ENCODE data around the gene TMEM271. TPM values are rescaled to one million over a fixed set of nuclear protein-coding genes. Genes with fewer than 3 reads are reported as not detected.

The TMEM271 gene
- total RNA-seq (not detected in 2 replicates), polyA plus RNA-seq (not detected in 2 replicates), polyA minus RNA-seq (not detected in 2 replicates), Bru-seq, nascent RNA (not detected), BruChase-seq, experiment 1, labeled RNA remaining after a 6-hour chase (not detected), BruChase-seq, experiment 2, labeled RNA remaining after a 2-hour chase (not detected)
- not detected in 2 replicates for polyA plus RNA-seq (2011; cell fraction: cytosol; rRNA removed)
- polyA plus RNA-seq (2011; cell fraction: nucleus; rRNA removed): not detected in 2 replicates
- not detected in 2 replicates for polyA plus RNA-seq (2012)
- polyA minus RNA-seq (2011; cell fraction: cytosol; rRNA and poly(A)+ RNA removed): not detected
- polyA minus RNA-seq (2011; cell fraction: nucleus; rRNA and poly(A)+ RNA removed): not detected in 2 replicates
- long read RNA-seq: 0 reads

DNA sequence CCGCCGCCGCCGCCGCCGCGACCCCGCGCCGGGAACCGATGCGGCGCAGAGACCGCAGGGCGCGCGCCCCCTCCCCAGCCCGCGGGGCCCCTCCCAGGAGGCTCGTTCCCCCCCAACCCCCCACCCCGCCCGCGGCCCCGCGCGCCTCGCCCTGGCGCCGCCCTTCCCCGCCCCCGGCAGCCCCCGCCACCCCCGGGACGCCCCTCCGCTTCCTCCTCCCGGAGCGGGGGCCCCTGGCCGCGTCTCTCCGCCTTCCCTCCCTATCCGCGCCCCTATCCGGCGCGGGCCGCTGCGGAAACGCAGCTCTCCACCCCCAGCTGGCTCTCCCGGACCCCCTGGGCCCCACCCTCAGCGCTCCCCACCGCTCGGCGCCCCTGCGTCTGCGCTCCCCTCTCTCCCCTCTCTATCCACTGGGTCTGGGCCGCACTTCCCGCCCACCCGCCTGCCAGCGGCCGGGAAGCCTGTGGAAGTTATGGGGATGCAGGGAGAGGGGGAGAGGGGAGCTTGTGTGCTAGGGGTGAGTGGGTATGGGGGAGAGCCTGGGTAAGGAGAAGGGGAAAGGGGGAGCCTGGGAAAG, at the start of gene TMEM271:
Gene TMEM271, minus strand, starts transcription at position 51 of the 577 bp plus-strand sequence. CDS start 233 bp downstream, outside the sequence.
- no peak within 1 kb of the TSS for H3K9ac ChIP-seq (replicated peaks; ENCODE audit: extremely low read depth, insufficient read depth, low read length)
- H3K27me3 ChIP-seq (ENCODE audit: control insufficient read depth in 2 of 2, insufficient read depth in 2 of 2, low read length in 2 of 2): peaks cover 36 to 51% of the 10 kb centered on the region in 2 experiments
- H4K20me1 ChIP-seq (replicated peaks; ENCODE audit: control insufficient read depth, extremely low read depth, insufficient read depth, low read length): no peaks in the 10 kb centered on the region
- H3K4me1 ChIP-seq (ENCODE audit: control insufficient read depth, extremely low read depth, insufficient read depth, low read length): no peaks in the 10 kb centered on the region
- H3K79me2 ChIP-seq (ENCODE audit: control insufficient read depth, insufficient read depth, low read length): no peaks in the 10 kb centered on the region
- no peak within 1 kb of the TSS for H2AFZ ChIP-seq (ENCODE audit: low read depth, low read length)
- no peaks in the 10 kb centered on the region for H3K36me3 ChIP-seq (ENCODE audit: control insufficient read depth in 2 of 2, extremely low read depth in 1 of 2, insufficient read depth in 2 of 2, low read length in 2 of 2)
- no peaks in the 10 kb centered on the region for H3K9me3 ChIP-seq (replicated peaks; ENCODE audit: control insufficient read depth, insufficient read depth, low read length)
- intact Hi-C loops (cut with micrococcal nuclease) (no loop called here), dilution Hi-C loops (cut with MboI; ENCODE audit: extremely low pct_ligation_motif_present, low sequenced_read_pairs) (no loop called here)
- ChIA-PET POLR2A (no interaction called here), CTCF (no interaction called here)
- BruUV-seq (replicated peaks): no TSS peak
- FAIRE-seq (no peak), DNase-seq (ENCODE audit: low read depth, low spot score) (no peak)
- H3K4me3 ChIP-seq (replicated peaks in 1 of 3; ENCODE audit: insufficient read depth in 1 of 3, low read depth in 1 of 3, low read length in 3 of 3): no peak within 1 kb of the TSS
- H3K27ac ChIP-seq (ENCODE audit: insufficient read depth, low read depth, low read length): no peak within 1 kb of the TSS
- no peak for TF ChIP-seq GATA2 (IDR thresholded peaks at IDR 0.05; ENCODE audit: insufficient read depth, insufficient read length, low read depth, low read length)
- no peak within 1 kb of the TSS for H3K4me2 ChIP-seq (ENCODE audit: insufficient read depth, low read length)
- no peaks in the 10 kb centered on the region for H3K9me1 ChIP-seq (replicated peaks; ENCODE audit: control insufficient read depth, extremely low read depth, insufficient read depth, low read length)

DNA sequence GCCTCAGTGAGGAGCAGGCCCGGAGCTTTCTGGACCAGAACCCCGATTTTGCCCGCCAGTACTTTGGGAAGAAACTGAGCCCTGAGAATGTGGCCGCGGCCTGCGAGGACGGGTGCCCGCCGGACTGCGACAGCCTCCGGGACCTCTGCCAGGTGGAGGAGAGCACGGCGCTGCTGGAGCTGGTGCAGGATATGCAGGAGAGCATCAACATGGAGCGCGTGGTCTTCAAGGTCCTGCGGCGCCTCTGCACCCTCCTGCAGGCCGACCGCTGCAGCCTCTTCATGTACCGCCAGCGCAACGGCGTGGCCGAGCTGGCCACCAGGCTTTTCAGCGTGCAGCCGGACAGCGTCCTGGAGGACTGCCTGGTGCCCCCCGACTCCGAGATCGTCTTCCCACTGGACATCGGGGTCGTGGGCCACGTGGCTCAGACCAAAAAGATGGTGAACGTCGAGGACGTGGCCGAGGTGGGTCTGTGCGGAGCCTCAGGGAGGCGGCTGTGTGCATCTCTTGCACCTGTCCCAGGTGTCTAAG, 49.6 kb upstream of the TMEM271 start:
- CTCF ChIA-PET: interaction anchor here (1.4 kb wide), 1 partner anchor 11 kb away, joined by 3 read pairs; no protein-coding TSS in a partner anchor
- dilution Hi-C loops (cut with MboI; ENCODE audit: extremely low pct_ligation_motif_present, low sequenced_read_pairs): no loop called here

More for the DNA sequence above, 49.6 kb upstream of the TMEM271 start:
- no peaks in the 10 kb centered on the region for H4K20me1 ChIP-seq (replicated peaks; ENCODE audit: control insufficient read depth, extremely low read depth, insufficient read depth, low read length)
- H3K79me2 ChIP-seq (ENCODE audit: control insufficient read depth, insufficient read depth, low read length): no peaks in the 10 kb centered on the region
- POLR2A ChIA-PET: no interaction called here
- H3K4me2 ChIP-seq (ENCODE audit: insufficient read depth, low read length): no peak overlapping the region
- DNase-seq (ENCODE audit: low read depth, low spot score): no peak
- H3K27me3 ChIP-seq (ENCODE audit: control insufficient read depth in 2 of 2, insufficient read depth in 2 of 2, low read length in 2 of 2): no peaks in the 10 kb centered on the region
- no peak overlapping the region for H2AFZ ChIP-seq (ENCODE audit: low read depth, low read length)
- H3K4me3 ChIP-seq (replicated peaks in 1 of 3; ENCODE audit: insufficient read depth in 1 of 3, low read depth in 1 of 3, low read length in 3 of 3): no peak overlapping the region
- TF ChIP-seq MAX (IDR thresholded peaks at IDR 0.05; ENCODE audit: insufficient read depth, insufficient read length): no peak
- no peak for TF ChIP-seq MYC (IDR thresholded peaks at IDR 0.05; ENCODE audit: low read depth, low read length)
- TF ChIP-seq JUN (IDR thresholded peaks at IDR 0.05; ENCODE audit: borderline replicate concordance, insufficient read depth, insufficient read length, low read depth): no peak
- TF ChIP-seq EZH2 (IDR thresholded peaks at IDR 0.05; ENCODE audit: borderline replicate concordance, low read depth, low read length, severe bottlenecking): no peak
- no peak for TF ChIP-seq GATA2 (IDR thresholded peaks at IDR 0.05; ENCODE audit: insufficient read depth, insufficient read length, low read depth, low read length)
- TF ChIP-seq, protein P1, sequence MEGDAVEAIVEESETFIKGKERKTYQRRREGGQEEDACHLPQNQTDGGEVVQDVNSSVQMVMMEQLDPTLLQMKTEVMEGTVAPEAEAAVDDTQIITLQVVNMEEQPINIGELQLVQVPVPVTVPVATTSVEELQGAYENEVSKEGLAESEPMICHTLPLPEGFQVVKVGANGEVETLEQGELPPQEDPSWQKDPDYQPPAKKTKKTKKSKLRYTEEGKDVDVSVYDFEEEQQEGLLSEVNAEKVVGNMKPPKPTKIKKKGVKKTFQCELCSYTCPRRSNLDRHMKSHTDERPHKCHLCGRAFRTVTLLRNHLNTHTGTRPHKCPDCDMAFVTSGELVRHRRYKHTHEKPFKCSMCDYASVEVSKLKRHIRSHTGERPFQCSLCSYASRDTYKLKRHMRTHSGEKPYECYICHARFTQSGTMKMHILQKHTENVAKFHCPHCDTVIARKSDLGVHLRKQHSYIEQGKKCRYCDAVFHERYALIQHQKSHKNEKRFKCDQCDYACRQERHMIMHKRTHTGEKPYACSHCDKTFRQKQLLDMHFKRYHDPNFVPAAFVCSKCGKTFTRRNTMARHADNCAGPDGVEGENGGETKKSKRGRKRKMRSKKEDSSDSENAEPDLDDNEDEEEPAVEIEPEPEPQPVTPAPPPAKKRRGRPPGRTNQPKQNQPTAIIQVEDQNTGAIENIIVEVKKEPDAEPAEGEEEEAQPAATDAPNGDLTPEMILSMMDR (IDR thresholded peaks at IDR 0.05; ENCODE audit: extremely low read depth in 1 of 2, insufficient read depth in 1 of 2, low read depth in 1 of 2, low read length in 2 of 2): no peak
- TF ChIP-seq FOS (IDR thresholded peaks at IDR 0.05; ENCODE audit: borderline replicate concordance, insufficient read depth, low read length): no peak
- TF ChIP-seq POLR2A (IDR thresholded peaks at IDR 0.05; ENCODE audit: low read depth, low read length): no peak
- no peak for TF ChIP-seq POLR2AphosphoS5 (IDR thresholded peaks at IDR 0.05; ENCODE audit: insufficient read depth, low read depth, low read length)
- BruUV-seq (replicated peaks): no TSS peak
- H3K27ac ChIP-seq (ENCODE audit: insufficient read depth, low read depth, low read length): no peak overlapping the region
- H3K36me3 ChIP-seq (ENCODE audit: control insufficient read depth in 2 of 2, extremely low read depth in 1 of 2, insufficient read depth in 2 of 2, low read length in 2 of 2): no peaks in the 10 kb centered on the region
- no peak overlapping the region for H3K9ac ChIP-seq (replicated peaks; ENCODE audit: extremely low read depth, insufficient read depth, low read length)
- no peaks in the 10 kb centered on the region for H3K9me1 ChIP-seq (replicated peaks; ENCODE audit: control insufficient read depth, extremely low read depth, insufficient read depth, low read length)
- intact Hi-C loops (cut with micrococcal nuclease): no loop called here
- no peaks in the 10 kb centered on the region for H3K4me1 ChIP-seq (ENCODE audit: control insufficient read depth, extremely low read depth, insufficient read depth, low read length)
- FAIRE-seq: no peak
- H3K9me3 ChIP-seq (replicated peaks; ENCODE audit: control insufficient read depth, insufficient read depth, low read length): no peaks in the 10 kb centered on the region

All from endothelial cell of umbilical vein (primary cell).